ENCODE data around the gene SAXO1. TPM values are rescaled to one million over a fixed set of nuclear protein-coding genes. Genes with fewer than 3 reads are reported as not detected.
A peak's percentile ranks its signal among the peaks of the same experiment; 100 is the strongest.

Gene SAXO1
- total and polyA plus RNA-seq, 7 donors: under 0.01 to 0.01 TPM; not detected in 5

DNA sequence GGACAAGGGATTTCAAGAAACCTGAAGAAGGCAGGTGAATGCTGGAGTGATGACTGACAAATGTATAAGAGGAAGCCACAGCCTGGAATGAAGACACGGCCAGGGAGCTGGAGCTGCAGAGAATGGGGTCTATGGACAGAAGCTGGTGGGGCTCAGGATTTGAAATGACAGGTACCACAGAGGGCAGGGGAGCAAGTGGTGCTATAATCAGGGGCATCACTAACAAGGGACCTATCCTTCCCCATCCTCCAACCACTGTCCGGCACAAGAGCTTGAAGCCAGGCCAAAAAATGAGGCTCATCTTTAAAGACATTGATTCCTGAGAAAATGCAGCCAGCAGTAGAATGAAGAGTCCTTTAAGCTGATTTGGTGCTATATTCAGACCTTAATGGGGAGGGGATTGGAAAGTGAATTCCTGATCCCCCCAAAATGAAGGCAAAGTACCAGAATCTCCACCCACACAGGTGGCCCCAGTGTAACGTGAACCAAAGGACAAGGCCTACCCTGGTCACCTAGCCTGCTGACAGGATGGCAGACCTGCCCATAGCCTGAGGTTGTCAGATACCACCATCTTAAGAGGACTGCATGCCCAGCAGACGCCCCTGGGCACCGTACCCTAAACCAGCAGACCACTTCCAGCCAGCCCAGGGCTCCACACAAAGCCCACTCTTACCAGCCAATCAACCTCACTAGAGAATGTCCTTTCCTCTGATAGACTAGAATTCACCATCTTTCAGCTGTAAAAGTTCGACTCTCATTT is 109.2 kb downstream of the SAXO1 start:
- DNase-seq: no peak
- intact Hi-C loops (cut with DNase I): no loop called here
- no peak for TF ChIP-seq POLR2A (IDR thresholded peaks at IDR 0.05)
- TF ChIP-seq, protein P1, sequence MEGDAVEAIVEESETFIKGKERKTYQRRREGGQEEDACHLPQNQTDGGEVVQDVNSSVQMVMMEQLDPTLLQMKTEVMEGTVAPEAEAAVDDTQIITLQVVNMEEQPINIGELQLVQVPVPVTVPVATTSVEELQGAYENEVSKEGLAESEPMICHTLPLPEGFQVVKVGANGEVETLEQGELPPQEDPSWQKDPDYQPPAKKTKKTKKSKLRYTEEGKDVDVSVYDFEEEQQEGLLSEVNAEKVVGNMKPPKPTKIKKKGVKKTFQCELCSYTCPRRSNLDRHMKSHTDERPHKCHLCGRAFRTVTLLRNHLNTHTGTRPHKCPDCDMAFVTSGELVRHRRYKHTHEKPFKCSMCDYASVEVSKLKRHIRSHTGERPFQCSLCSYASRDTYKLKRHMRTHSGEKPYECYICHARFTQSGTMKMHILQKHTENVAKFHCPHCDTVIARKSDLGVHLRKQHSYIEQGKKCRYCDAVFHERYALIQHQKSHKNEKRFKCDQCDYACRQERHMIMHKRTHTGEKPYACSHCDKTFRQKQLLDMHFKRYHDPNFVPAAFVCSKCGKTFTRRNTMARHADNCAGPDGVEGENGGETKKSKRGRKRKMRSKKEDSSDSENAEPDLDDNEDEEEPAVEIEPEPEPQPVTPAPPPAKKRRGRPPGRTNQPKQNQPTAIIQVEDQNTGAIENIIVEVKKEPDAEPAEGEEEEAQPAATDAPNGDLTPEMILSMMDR (IDR thresholded peaks at IDR 0.05): no peak
- no peak for TF ChIP-seq EP300 (IDR thresholded peaks at IDR 0.05)
- no peak for TF ChIP-seq POLR2AphosphoS5 (IDR thresholded peaks at IDR 0.05)
- H3K4me1 ChIP-seq: peaks cover 0 to 32% (median 28%) of the 10 kb centered on the region in 4 donors
- H3K9me3 ChIP-seq: no peaks in the 10 kb centered on the region
- WGBS, 2 donors: 94 to 95% methylated on average over 6 of the region's 6 CpGs
- no peak overlapping the region for H3K4me3 ChIP-seq
- no peak overlapping the region for H3K27ac ChIP-seq
- no peaks in the 10 kb centered on the region for H3K27me3 ChIP-seq
- H3K36me3 ChIP-seq: no peaks in the 10 kb centered on the region

DNA sequence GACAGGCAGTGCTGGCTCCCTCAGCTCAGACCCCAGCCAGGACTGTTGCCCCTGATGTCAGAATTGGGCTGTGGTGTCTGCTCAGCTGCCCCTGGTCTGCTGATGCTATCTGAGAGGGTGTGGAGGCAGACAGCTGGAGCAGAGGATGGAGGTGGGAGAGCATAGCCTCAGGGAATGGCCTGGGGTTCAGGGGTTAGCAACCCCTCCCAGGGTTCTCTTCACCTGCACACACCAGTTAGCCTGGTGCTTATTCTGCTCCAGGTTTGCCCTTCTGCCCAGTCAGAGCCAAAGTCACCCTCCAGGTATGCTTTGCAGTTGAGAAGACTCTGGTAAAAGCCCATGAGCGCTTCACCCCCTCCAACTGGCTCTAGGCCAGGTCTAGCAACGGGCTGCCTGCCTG is 109.8 kb downstream of the SAXO1 start:
- no peak overlapping the region for H3K4me3 ChIP-seq
- H3K27me3 ChIP-seq: no peaks in the 10 kb centered on the region
- no peak for DNase-seq
- peaks cover 0 to 32% (median 28%) of the 10 kb centered on the region in 4 donors for H3K4me1 ChIP-seq
- H3K9me3 ChIP-seq: no peaks in the 10 kb centered on the region
- no peaks in the 10 kb centered on the region for H3K36me3 ChIP-seq
- WGBS, 2 donors: 58 to 74% methylated on average over 2 of the region's 2 CpGs
- no peak overlapping the region for H3K27ac ChIP-seq
- TF ChIP-seq POLR2A (IDR thresholded peaks at IDR 0.05) (no peak), POLR2AphosphoS5 (IDR thresholded peaks at IDR 0.05) (no peak), EP300 (IDR thresholded peaks at IDR 0.05) (no peak)
- TF ChIP-seq, protein P1 (IDR thresholded peaks at IDR 0.05): no peak
- intact Hi-C loops (cut with DNase I): no loop called here

DNA sequence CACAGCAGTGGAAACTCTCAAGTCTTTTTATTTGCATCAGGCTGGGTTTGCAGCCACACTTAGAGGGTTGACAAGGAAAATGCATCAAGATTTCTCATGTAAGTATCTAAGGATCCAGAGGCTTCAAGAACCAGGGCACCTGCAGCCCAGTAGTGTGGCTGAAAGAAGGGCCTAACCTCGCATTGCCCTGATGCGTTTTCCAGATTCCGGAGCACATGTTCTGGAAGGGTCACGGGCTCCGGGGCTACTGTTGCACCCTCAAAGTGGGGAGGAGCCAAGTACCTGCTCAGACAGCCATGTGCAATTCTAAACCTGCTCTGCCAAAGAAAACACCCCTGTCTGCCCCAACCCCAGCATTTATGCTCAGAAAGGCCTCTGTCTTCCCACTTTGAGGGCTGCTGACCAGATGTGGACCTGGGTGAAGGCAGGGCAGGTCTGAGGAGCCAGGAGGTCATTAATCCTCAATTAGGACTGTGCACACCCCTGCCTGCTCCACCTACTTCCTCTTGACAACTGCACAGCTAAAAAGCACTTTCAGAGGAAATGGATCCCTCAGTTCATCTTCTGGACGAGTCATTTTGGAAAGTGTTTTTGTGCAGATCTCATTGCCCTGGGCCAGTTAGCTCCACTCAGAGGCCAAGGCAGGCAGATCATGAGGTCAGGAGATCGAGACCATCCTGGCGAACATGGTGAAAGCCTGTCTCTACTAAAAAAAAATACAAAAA is 110.7 kb downstream of the SAXO1 start:
- no peak for TF ChIP-seq POLR2AphosphoS5 (IDR thresholded peaks at IDR 0.05)
- TF ChIP-seq EP300 (IDR thresholded peaks at IDR 0.05): no peak
- TF ChIP-seq POLR2A (IDR thresholded peaks at IDR 0.05): no peak
- TF ChIP-seq, protein P1 (IDR thresholded peaks at IDR 0.05): no peak
- Histone ChIP-seq H3K4me3 (no peak overlapping the region), H3K9me3 (no peaks in the 10 kb centered on the region), H3K27ac (peak overlapping the region in 1 of 4 donors; percentile 47), H3K36me3 (no peaks in the 10 kb centered on the region), H3K27me3 (no peaks in the 10 kb centered on the region), H3K4me1 (peaks cover 0 to 32% (median 28%) of the 10 kb centered on the region in 4 donors)
- 83 to 90% methylated on average over 8 of the region's 8 CpGs for WGBS, 2 donors
- no peak for DNase-seq
- intact Hi-C loops (cut with DNase I): no loop called here

DNA sequence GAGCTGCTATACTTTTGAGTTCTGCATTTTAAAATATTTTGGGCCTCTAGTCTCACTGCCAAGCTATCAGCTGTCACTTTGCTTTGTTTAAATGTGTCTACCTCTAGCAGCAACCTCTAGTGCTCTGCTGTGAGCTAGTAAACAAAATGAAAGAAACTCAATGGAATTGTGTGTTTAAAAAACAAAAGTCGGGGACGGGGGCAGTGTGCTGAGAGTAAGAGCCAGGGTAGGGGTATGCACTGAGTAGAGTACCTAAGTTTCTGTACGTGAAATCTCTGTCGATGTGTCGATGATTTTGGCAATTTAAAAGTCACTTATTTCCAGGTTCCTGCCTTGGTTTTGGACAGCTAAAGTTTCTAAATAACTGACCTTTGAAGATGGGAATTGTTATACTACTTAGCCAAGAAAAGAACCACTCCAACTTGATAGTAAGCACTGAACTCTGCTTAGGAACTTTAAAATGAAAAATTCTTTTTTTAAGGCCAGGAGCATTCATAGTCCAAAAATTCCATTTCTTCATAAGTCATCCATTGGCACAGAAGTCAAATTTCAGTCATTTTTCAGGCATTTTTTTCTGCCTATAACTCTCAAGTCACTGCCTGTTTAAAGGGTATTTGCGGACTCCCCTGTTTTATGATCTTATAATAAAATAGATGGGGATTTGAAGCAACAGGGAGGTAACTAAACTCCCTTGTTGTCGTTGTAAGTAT is 111.5 kb downstream of the SAXO1 start:
- 80 to 83% methylated on average over 7 of the region's 7 CpGs for WGBS, 2 donors
- Histone ChIP-seq H3K4me1 (peaks cover 0 to 32% (median 28%) of the 10 kb centered on the region in 4 donors), H3K4me3 (no peak overlapping the region), H3K27me3 (no peaks in the 10 kb centered on the region), H3K36me3 (no peaks in the 10 kb centered on the region), H3K27ac (peak overlapping the region in 2 of 4 donors; percentile 25 to 47), H3K9me3 (no peaks in the 10 kb centered on the region)
- intact Hi-C loops (cut with DNase I): no loop called here
- no peak for DNase-seq
- no peak for TF ChIP-seq POLR2AphosphoS5 (IDR thresholded peaks at IDR 0.05)
- no peak for TF ChIP-seq POLR2A (IDR thresholded peaks at IDR 0.05)
- TF ChIP-seq EP300 (IDR thresholded peaks at IDR 0.05): no peak
- TF ChIP-seq, protein P1 (IDR thresholded peaks at IDR 0.05): no peak

Data from sigmoid colon (tissue), 7 donors.